ENCODE results near the gene FMNL3. TPM values are rescaled to one million over a fixed set of nuclear protein-coding genes. Genes with fewer than 3 reads are reported as not detected.

FMNL3 gene
- total and polyA plus RNA-seq, 2 of the 13 experiments (the other 11 are each of a cell fraction or from before 2014, with no cell fraction given): 0.44 to 1.1 TPM

DNA sequence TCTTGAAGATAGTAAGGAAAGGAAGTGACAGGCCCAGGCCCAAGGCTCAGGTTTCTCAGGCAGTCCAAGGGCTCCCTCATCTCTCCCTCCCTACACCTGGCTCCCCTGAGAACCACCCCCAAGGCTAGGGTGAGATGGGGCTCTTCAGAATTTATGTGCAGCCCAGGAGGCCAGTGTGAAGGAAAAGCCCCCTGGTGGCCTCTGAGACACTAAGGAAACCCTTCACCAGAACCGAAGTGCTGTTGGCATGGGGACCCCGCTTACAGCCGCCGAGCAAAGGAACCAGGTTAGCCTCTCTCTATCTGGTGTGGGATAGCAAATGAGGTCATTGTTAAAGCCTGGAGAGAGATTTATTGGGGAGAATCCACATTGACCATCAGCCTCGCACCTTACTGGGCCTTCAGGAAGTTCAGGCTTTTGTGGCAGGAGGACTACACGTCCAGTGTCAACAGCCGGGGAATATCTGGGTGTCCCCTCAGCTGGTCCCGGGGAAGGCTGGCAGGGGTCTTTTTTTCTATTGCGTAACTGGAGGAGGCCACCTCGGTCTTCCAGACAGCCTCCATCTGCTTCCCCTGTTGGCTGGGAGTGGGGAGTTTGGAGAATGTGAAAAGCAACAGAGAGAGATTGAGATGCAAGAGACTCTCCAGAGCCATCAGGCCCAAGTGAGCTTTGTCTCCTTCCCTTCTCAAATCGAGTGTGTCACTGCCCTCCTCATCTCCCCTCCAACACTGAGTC lies 119.9 kb downstream of the FMNL3 start:
- ATAC-seq (peak; percentile 58), DNase-seq (ENCODE audit: low spot score) (no peak), FAIRE-seq (no peak)
- H3K9me3 ChIP-seq (ENCODE audit: low read length): no peaks in the 10 kb centered on the region
- ChIA-PET CTCF (ENCODE audit: low intra/inter-chr PET ratio, low total read pairs) (no interaction called here), POLR2A (no interaction called here)
- no peak overlapping the region for H2AFZ ChIP-seq (ENCODE audit: low read length)
- WGBS (ENCODE audit: low lambda C conversion rate): 94% methylated on average over 11 of the region's 11 CpGs
- H3K79me2 ChIP-seq (ENCODE audit: insufficient read depth, low read length): no peaks in the 10 kb centered on the region
- in situ Hi-C loops (cut with HindIII; ENCODE audit: extremely low pct_ligation_motif_present, low pct_unique_long_range_greater_than_20kb): no loop called here
- H3K9ac ChIP-seq (ENCODE audit: insufficient read depth, low read depth, low read length): no peak overlapping the region
- BruUV-seq (replicated peaks): no TSS peak
- H3K4me2 ChIP-seq (ENCODE audit: low read depth, low read length): no peak overlapping the region
- H4K20me1 ChIP-seq (ENCODE audit: insufficient read depth, low read length): no peaks in the 10 kb centered on the region
- no peaks in the 10 kb centered on the region for H3K27me3 ChIP-seq (ENCODE audit: control insufficient read depth in 1 of 2, insufficient read depth in 2 of 2, low read length in 2 of 2)
- H3K4me3 ChIP-seq (replicated peaks in 1 of 3; ENCODE audit: insufficient read depth in 1 of 3, low read depth in 2 of 3, low read length in 3 of 3): no peak overlapping the region
- H3K27ac ChIP-seq (ENCODE audit: extremely low read length, insufficient read depth, low read length): no peak overlapping the region
- intact Hi-C loops (cut with micrococcal nuclease; ENCODE audit: unreplicated experiment): no loop called here
- peak; percentile 34 for TF ChIP-seq CEBPB (IDR thresholded peaks at IDR 0.05; ENCODE audit: borderline replicate concordance, low read depth, low read length)
- TF ChIP-seq CCDC6 (CRISPR knock-in tag; IDR thresholded peaks at IDR 0.05): no peak
- H3K36me3 ChIP-seq (replicated peaks in 1 of 2; ENCODE audit: control insufficient read depth in 1 of 2, insufficient read depth in 2 of 2, low read length in 2 of 2): peaks cover 6 to 10% of the 10 kb centered on the region in 2 experiments; a peak in 4 of 5 replicates
- peaks cover 6% of the 10 kb centered on the region for H3K4me1 ChIP-seq (ENCODE audit: insufficient read depth, low read length)

Small RNAs within 50 kb of the gene (small RNA-seq; reads per million reads assigned to genes)
- gene AC020612.2 (ENCODE audit: insufficient read depth in 2 of 3, insufficient read length in 3 of 3, low read depth in 2 of 3, low replicate concordance in 1 of 3): 0 reads per million in 3 experiments
- 0 reads per million in 3 experiments for gene HIGD1AP9 (ENCODE audit: insufficient read depth in 2 of 3, insufficient read length in 3 of 3, low read depth in 2 of 3, low replicate concordance in 1 of 3)
- gene POLR2KP1 (ENCODE audit: insufficient read depth in 2 of 3, insufficient read length in 3 of 3, low read depth in 2 of 3, low replicate concordance in 1 of 3): 0 reads per million in 3 experiments
- 0 reads per million in 3 experiments for gene RNU6-834P (ENCODE audit: insufficient read depth in 2 of 3, insufficient read length in 3 of 3, low read depth in 2 of 3, low replicate concordance in 1 of 3)

Other genes starting within 250 kb of the FMNL3 start
- 0.07 and 0.13 TPM in 2 replicates for gene KCNH3, start 168.4 kb downstream of the FMNL3 start, total RNA-seq (2016; rRNA removed; fragmentation: Illumina TruSeq; extraction: Trizol)
- 0.01 and 0.03 TPM in 2 replicates for gene KCNH3, start 168.4 kb downstream of the FMNL3 start, polyA plus RNA-seq (2011; rRNA removed)
- 66.3 and 76.8 TPM in 2 replicates for gene MCRS1, start 139.3 kb downstream of the FMNL3 start, total RNA-seq (2016; rRNA removed; fragmentation: Illumina TruSeq; extraction: Trizol)
- gene MCRS1, start 139.3 kb downstream of the FMNL3 start, polyA plus RNA-seq (2011; rRNA removed): 51.0 and 51.1 TPM in 2 replicates
- 0.17 and 0.20 TPM in 2 replicates for gene FAM186B, start 101.8 kb downstream of the FMNL3 start, total RNA-seq (2016; rRNA removed; fragmentation: Illumina TruSeq; extraction: Trizol)
- 0.05 and 0.07 TPM in 2 replicates for gene FAM186B, start 101.8 kb downstream of the FMNL3 start, polyA plus RNA-seq (2011; rRNA removed)
- 2.6 and 5.0 TPM in 2 replicates for gene PRPF40B, start 83.8 kb downstream of the FMNL3 start, total RNA-seq (2016; rRNA removed; fragmentation: Illumina TruSeq; extraction: Trizol)
- 7.8 and 9.5 TPM in 2 replicates for gene PRPF40B, start 83.8 kb downstream of the FMNL3 start, polyA plus RNA-seq (2011; rRNA removed)
- gene TMBIM6, start 34.2 kb upstream of the FMNL3 start, total RNA-seq (2016; rRNA removed; fragmentation: Illumina TruSeq; extraction: Trizol): 220 and 412 TPM in 2 replicates
- gene TMBIM6, start 34.2 kb upstream of the FMNL3 start, polyA plus RNA-seq (2011; rRNA removed): 445 and 468 TPM in 2 replicates
- 5.9 and 9.0 TPM in 2 replicates for gene NCKAP5L, start 121.0 kb upstream of the FMNL3 start, total RNA-seq (2016; rRNA removed; fragmentation: Illumina TruSeq; extraction: Trizol)
- gene NCKAP5L, start 121.0 kb upstream of the FMNL3 start, polyA plus RNA-seq (2011; rRNA removed): 4.1 and 5.5 TPM in 2 replicates
- 1.8 and 2.5 TPM in 2 replicates for gene BCDIN3D, start 135.7 kb upstream of the FMNL3 start, total RNA-seq (2016; rRNA removed; fragmentation: Illumina TruSeq; extraction: Trizol)
- gene BCDIN3D, start 135.7 kb upstream of the FMNL3 start, polyA plus RNA-seq (2011; rRNA removed): 2.0 and 2.2 TPM in 2 replicates
- not detected in 2 replicates for gene FAIM2, start 196.5 kb upstream of the FMNL3 start, total RNA-seq (2016; rRNA removed; fragmentation: Illumina TruSeq; extraction: Trizol)
- not detected in 2 replicates for gene FAIM2, start 196.5 kb upstream of the FMNL3 start, polyA plus RNA-seq (2011; rRNA removed)
- gene AQP2, start 243.3 kb upstream of the FMNL3 start, total RNA-seq (2016; rRNA removed; fragmentation: Illumina TruSeq; extraction: Trizol): not detected in 2 replicates
- not detected in 2 replicates for gene AQP2, start 243.3 kb upstream of the FMNL3 start, polyA plus RNA-seq (2011; rRNA removed)